C4-2B (cell line): ENCODE measurements around the gene MASP2.
"Not testable (repeated sequence)": the region's sequence is repeated elsewhere in the genome, so short reads cannot be mapped to it uniquely, and the experiment has no call there.

ENCODE experiments used
- H3K27ac ChIP-seq: fragments of 450-650 bp; 2 replicates; pipeline ENCODE4 v1.5.1; 2017
- ZFX ChIP-seq: fragments of 450-650 bp; IDR thresholded peaks from 2 replicates; pipeline ENCODE4 v1.6.1; 2017
- TF ChIP-seq, protein P1 (sequence below): fragments of 450-650 bp; conservative IDR thresholded peaks from 2 replicates; pipeline ENCODE4 v1.5.1; 2017; ENCODE audit warnings: mild to moderate bottlenecking

Gene MASP2

DNA sequence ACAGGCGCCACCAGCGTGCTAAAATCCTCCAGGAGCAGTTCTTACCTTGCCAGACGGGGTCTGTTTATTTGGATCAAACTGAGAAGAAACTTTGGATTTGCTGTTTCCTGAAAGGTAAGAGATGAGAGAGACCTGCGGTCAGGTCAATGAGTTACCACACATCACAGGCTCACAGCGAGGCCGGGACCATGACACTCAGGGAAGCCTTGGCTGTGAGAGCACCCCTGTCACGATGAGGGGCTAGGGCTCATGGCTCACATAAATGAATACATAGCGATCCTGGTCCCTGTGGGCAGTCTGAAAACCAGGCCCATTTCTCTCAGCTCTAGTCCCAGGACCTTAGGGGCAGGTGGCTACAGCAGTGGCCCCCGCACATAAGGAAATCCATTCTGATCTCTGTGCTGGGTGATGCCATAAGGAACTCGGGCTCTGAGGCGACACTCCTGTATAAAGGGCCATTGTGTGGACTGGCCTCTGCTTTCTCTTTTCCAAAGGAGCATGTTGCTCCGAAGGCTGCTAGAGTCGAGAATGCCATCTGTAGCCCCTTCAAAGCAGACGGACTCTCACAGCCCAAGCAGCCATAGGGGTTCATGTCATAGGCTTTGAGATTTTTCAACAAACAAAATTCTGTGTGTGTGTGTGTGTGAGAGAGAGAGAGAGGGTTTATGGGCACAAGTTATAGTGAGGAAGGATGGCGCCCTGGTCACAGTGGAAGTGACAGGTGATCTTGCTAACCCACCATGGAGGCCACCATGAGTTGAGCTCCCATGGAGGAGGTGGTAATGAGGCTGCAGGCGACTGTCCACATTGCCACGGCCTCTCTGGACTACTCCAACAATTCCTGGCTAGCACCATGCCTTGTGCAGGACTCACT lies 21.8 kb upstream of the MASP2 start:
- no peak for TF ChIP-seq ZFX
- TF ChIP-seq, protein P1, sequence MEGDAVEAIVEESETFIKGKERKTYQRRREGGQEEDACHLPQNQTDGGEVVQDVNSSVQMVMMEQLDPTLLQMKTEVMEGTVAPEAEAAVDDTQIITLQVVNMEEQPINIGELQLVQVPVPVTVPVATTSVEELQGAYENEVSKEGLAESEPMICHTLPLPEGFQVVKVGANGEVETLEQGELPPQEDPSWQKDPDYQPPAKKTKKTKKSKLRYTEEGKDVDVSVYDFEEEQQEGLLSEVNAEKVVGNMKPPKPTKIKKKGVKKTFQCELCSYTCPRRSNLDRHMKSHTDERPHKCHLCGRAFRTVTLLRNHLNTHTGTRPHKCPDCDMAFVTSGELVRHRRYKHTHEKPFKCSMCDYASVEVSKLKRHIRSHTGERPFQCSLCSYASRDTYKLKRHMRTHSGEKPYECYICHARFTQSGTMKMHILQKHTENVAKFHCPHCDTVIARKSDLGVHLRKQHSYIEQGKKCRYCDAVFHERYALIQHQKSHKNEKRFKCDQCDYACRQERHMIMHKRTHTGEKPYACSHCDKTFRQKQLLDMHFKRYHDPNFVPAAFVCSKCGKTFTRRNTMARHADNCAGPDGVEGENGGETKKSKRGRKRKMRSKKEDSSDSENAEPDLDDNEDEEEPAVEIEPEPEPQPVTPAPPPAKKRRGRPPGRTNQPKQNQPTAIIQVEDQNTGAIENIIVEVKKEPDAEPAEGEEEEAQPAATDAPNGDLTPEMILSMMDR = no peak
- H3K27ac ChIP-seq = no peak overlapping the region

DNA sequence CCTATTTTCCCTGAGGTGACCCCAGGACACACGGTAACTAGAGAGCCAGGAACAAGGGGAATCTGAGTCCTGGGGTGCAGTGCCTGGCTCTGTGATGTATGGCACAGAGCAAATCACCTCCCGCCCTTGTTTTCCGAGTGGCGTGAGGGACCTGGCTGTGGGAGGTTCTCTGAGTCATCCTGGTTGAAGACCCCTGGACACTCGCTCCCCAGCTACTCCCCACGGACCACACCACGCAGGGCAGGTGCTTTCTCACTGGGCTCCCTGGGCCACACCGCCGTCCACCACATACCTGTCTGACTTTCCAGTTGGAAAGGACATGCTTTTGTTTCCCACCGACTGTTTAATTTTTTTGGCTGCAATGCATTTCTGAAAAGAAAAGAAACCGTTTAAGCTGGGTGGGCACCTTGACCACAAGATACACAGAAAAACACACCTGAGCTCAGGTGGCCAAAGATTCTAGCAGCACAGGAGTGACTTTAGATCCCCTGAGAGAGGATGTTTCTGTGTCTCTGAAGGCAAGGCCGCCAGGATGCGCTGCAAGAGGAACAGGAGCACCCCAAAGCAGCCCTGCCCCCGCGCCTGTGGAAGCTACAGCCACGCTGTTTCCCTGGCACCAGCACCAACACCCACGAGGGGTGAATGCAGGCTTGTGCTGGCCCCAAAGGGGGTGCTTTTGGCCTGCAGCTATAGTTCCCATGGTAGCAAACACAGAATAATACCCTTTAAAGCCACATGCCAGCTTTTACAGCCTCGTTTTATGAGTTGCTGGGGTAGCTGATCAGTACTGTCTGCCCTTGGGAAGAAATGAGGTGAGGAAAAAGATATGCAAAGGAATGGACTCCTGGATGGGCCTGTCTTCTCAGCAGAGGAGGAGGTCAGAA lies 20.9 kb upstream of the MASP2 start:
- TF ChIP-seq, protein P1 = no peak
- no peak for TF ChIP-seq ZFX
- H3K27ac ChIP-seq = no peak overlapping the region

GRCh38 chr1:11065796-11066195 lies 18.8 kb upstream of the MASP2 start:
- no peak overlapping the region for H3K27ac ChIP-seq
- TF ChIP-seq ZFX = no peak
- TF ChIP-seq, protein P1 = no peak

- H3K27ac ChIP-seq = no peak overlapping the region
These were observed 17.9 kb upstream of the MASP2 start for GRCh38 chr1:11064942-11065341.

DNA sequence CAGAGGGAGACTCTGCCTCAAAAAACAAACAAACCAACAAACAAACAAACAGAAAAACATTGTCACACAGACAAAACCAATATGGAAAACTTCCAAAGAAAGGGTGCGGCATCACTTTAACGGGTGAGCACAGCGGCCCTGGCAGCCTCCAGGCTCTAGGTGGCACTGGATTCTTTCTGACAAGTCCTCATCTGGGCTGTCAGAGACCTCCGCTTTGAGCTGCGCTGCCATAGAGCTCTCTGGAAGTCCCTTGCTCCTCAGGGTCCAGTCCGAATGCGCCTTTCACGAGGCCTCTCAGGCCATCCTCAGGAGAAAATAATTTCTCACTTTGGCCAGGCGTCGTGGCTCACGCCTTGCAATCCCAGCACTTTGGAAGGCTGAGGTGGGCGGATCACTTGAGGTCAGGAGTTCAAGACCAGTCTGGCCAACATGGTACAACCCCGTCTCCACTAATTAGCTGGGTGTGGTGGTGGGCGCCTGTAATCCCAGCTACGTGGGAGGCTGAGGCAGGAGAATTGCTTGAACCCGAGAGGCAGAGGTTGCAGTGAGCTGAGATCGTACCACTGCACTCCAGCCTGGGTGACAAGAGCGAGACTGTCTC lies 17.0 kb upstream of the MASP2 start:
- not testable (repeated sequence) for H3K27ac ChIP-seq

More at GRCh38 chr1:11064942-11065341, 17.9 kb upstream of the MASP2 start:
- no peak for TF ChIP-seq ZFX
- TF ChIP-seq, protein P1 = no peak

DNA sequence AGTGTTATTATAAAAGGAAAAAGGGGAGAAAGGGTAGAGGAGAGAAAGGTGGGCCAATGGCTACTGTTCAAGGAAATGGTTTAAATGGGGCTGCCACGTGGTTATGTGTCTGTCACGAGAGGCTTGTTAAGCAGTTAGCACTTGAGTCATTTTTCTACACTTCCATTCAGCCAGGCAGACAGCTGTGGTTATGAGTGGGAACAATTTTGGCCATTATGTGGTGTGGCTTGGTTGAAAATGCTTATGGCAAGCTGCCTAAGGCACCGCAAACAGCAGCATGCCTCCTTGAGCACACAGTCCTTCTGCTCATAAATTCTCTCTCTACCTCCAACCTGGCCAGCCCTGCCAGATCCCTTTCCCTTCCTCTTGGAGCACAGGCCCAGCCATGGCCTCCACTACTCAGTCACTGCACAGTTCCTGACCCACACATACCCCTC lies 15.9 kb upstream of the MASP2 start:
- TF ChIP-seq ZFX = no peak
- TF ChIP-seq, protein P1 = no peak
- H3K27ac ChIP-seq = peak overlapping the region; percentile 10; the same call in 1 of the 2 replicates

GRCh38 chr1:11061652-11062365 lies 14.8 kb upstream of the MASP2 start:
- H3K27ac ChIP-seq = no peak overlapping the region
- no peak for TF ChIP-seq ZFX
- TF ChIP-seq, protein P1 = no peak
